ENCODE measurements around the gene PDZD7.

Gene PDZD7

DNA sequence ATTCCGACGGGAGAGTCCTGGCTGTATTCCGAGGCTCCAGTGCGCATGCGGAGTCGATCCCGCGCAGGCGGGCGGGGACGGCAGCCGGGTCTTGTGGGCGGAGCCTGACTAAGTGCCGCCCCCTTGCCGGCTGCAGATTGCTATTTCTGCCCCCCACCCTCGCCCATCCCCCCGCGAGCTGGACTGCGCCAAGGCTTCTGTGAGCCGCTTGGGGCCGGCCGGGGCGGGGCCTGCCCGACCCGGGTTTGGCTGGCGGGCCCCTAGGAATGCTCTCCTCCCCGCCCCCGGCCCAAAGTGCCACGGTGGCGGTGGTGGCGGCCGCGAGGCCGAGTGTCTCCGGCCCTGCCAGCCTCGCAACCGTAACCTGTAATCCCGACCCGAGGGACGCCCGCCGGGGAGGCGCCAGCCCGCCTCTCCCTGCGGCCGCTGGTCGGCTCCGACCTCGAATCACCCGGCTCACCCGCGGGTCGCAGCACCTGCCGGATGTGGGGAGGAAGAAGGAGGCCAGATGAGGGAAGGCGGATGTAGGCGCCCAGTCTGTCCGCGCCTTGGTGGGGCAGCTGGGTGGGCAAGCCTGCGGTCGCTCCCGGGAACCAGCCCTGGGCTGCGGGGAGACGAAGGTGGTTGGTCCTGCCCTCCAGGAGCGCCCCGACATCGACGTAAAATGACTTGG, 30.2 kb upstream of the PDZD7 start:
- peak; percentile 71 to 89 for DNase-seq

- peak; percentile 84 to 91 for DNase-seq
Observed at GRCh38 chr10:101060036-101060950, 29.4 kb upstream of the PDZD7 start.

DNA sequence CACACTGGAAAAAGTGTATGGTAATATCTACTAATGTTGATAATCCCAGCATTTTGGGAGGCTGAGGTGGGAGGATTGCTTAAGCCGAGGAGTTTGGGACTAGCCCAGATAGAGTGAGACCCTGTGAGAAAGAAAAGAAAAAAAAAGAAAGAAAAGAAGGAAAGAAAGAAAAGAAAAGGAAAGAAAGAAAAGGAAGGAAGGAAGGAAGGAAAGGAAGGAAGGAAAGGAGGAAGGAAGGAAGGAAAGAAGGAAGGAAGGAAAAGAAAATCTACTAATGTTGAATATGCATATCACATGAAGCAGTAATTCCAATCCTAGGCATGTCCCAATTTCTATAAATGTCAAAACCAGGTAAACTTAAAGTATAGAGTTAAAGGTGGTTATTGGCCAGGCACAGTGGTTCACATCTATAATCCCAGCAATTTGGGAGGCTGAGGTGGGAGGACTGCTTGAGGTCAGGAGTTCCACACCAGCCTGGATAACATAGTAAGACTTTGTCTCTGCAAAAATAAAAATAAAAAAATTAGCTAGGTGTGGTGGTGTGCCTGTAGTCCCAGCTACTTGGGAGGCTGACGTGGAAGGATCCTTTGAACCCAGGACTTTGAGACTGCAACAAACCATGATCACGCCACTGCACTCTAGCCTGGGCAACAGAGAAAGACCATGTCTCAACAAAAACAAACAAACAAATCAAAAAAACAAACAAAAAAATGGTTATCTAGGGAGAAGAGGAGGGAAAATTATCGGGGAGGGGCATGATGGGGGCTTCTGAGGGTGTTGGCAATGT, 25.6 kb upstream of the PDZD7 start:
- no peak for DNase-seq

GRCh38 chr10:101055411-101055810, 24.5 kb upstream of the PDZD7 start:
- DNase-seq: no peak

DNA sequence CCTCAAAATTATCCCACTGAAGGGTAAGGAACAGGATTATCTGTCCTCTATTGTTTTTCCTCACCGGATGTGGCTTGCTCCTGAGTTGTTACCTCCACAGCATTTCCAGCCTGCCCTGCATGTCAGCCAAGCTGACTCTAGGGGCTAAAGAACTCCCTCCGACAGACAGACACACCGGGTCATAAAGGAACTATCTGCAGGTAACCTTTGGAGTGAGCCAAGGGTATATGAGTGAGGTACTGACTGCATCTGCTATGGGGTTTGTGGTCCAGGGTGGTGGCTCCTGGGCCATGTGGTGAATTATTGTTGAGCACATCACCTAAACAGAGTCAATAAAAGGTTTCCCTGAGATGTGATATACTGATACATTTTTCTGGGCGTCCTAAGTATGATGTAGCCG, 23.9 kb upstream of the PDZD7 start:
- no peak for DNase-seq

GRCh38 chr10:101054351-101054750, 23.4 kb upstream of the PDZD7 start:
- DNase-seq: no peak

DNA sequence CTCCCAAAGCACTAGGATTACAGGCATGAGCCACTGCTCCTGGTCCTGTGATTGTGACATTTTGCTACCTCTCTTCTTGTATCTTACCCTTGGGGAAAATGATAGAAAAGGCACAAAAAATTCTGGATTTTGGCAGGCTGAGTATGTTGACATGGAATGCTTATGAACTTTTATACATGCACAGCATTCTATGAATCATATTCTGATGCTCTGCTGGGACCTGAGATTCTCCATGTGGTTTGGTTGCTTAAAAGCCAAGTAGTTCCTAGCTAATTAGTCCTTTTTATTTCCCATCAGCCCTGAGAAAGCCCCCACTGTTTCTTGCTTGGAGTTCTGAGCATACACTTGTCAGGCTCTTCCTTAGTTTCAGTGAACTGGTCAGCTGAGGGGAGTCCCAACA, 22.6 kb upstream of the PDZD7 start:
- DNase-seq: no peak

GRCh38 chr10:101052285-101052684, 21.4 kb upstream of the PDZD7 start:
- DNase-seq: no peak

DNA sequence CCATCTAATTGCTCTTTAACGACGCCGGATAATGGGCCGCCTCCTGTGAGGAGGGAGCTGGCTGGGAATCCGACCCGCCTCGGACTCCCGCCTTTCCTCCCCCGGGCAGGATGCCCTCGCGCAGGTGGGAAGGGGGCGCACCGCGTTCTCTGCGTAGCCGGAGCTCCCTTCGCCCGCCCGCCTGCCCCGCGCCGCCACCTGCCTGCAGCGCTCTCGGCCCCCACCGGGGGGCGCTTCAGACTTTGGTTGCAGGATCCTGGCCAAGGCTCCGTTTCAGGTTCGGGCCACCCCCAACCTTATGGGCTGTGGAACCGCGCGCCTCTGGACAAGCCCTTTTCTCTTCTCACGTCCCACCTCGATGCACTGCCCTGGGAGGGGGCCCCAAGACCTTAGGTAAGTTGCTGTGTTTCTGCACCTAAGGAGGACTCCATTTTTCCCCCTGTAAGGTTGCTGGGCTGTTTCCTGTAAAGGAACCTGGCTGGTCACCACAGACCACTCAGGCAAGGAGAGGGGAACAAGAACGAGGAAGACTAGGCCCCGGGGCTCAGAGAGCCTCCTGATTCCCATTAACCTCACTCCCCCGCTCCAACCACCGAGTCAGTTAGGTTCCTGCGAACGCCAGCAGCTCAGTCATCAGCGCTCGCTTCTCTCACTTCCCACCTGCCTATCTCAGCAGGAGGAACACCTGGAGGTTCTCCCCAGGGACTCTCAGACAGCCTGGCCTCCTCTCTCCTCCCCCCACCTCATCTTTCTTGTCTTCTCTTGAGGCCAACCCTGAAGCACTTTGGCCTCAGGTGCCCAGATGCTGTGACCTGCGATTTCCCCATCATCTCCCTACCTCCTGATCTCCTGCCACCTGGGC, 19.5 kb upstream of the PDZD7 start:
- DNase-seq: no peak

DNA sequence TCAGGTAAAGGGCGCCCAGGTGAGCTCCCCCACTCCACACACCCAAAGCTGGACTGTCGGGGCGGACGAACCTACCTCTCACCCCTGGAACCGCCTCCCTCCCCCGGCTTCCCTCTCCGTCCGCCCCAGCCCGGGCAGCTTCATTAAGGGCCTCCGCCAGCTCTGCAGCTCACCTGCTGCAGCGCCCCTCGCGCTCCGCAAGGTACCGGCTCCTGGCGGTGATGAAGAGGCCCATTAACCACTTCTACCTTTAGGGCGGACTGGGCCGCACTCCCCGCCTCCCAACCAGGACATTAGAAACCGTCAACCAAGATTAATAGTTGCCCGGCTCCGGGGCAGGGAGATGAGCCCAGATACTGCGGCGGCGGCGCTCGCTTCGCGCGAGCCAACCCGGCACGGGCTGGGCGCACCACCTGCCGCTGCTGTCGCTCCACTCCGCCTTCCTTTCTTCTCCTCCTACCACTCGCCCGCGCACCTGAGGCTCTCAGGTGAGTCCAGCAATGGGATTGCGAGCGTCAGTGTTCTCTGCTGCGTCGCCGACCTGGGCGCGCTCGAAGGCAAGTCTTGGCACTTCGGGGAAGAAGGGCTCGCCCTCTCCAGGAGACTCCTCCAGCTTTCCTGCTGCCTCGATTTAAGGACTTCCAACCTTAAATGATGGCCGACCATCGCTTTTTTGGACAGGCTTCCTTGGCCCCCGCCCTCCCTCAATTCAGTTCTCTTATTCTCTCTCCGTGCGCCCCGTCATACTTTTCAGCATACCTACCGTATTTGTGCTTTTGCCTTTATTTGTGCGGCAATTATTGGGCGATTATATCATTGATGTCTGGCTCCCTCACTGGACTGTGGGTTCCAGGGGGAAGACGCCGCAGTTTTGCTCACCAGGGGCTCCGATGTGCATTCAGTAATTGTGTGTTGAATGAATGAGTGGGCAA, 17.3 kb upstream of the PDZD7 start:
- no peak for DNase-seq

GRCh38 chr10:101047268-101047667, 16.3 kb upstream of the PDZD7 start:
- no peak for DNase-seq

GRCh38 chr10:101046332-101047238, 15.7 kb upstream of the PDZD7 start:
- DNase-seq: no peak

- DNase-seq: no peak
Observed at GRCh38 chr10:101044117-101044516, 13.2 kb upstream of the PDZD7 start.

DNA sequence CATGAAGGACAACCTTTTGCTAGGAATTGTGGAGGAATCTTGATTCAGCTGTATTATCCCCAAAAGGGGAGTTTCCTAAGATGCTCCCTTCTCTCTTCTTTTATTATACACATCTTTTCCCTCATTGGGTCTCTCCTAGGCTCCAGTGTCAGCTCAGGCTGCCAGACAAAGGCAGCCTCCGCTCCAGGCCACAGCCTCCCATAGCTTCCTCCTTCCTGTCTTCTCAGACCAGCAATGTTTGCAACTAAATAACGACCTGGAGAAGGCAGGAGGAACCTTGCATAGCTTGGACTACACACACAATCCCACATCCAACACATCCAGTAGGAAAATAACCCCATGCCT, 12.4 kb upstream of the PDZD7 start:
- DNase-seq: no peak

- DNase-seq: peak; percentile 89 to 97
Observed at GRCh38 chr10:101042667-101043362, 11.9 kb upstream of the PDZD7 start.

GRCh38 chr10:101042118-101042517, 11.2 kb upstream of the PDZD7 start:
- no peak for DNase-seq

- DNase-seq: peak; percentile 25 to 71
Observed at GRCh38 chr10:101041252-101041761, 10.4 kb upstream of the PDZD7 start.

GRCh38 chr10:101040851-101041250, 9.9 kb upstream of the PDZD7 start:
- no peak for DNase-seq

- DNase-seq: no peak
Observed at GRCh38 chr10:101040061-101040460, 9.1 kb upstream of the PDZD7 start.
